COR-L47 (cell line): ENCODE data around the gene TEAD1.

Experiments used
- DNase-seq: peaks from one replicate; lab custom pipeline; 2025; lab: John Stamatoyannopoulos, UW

The TEAD1 gene

DNA sequence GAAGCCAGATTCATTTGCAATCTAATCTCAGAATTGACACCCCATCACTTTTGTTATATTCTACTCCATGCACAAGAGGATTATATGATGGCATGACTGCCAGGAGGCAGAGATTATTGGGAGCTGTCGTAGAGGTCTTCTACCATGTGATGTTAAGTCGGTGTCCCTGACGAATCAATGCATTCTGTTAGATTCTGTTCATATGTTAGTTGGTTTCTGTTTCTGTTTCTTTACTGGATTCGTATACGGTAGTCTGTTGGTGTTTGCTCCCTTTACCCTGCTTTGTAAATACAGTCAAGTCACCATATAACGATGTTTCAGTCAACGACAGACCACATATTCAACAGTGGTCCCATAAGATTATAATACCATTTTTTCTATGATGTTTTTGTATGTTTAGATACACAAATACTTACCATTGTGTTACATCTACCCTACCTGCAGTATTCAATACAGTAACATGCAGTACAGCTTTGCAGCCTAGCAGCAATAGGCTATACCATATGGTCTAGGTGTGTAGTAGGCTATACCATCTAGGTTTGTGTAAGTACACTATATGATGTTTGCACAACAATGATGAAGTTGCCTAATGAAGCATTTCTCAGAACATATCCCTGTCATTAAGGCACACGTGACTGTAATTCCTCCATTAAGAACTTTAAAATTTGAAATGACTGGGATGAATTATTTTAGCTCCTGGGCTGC lies 312.1 kb downstream of the TEAD1 start:
- no peak for DNase-seq

DNA sequence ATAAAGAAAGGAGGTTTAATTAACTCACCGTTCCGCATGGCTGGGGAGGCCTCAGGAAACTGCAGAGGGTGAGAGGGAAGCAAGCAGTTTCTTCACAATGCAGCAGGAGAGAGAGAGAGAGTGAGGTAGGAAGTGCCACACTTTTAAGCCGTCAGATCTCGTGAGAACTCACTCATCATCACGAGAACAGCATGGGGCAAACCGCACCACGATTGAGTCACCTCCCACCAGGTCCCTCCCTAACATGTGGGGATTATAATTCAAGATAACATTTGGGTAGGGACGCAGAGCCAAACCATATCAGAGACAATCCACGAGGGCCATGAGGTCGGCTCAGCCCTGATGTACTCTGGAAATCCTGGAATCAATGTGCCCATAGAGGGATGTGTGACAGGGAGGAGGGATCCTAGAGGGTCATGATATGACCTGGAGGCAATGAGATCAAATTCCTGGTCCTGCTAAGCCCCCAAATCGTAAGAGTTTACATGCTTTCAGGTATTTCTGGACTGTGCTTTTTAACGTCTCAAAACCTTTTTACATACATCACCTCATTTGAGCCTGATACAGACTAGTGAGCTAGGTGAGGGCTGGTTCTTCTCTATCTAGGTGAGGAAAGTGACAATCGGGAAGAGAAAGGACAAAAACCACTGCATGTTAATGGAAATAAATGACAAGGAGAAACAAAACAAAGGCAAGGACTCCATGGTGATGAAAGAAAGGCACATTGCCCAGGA lies 315.4 kb downstream of the TEAD1 start:
- no peak for DNase-seq

- no peak for DNase-seq
These were observed 315.9 kb downstream of the TEAD1 start for GRCh38 chr11:12990162-12990480.

- no peak for DNase-seq
These were observed 317.2 kb downstream of the TEAD1 start for GRCh38 chr11:12991426-12991825.

DNA sequence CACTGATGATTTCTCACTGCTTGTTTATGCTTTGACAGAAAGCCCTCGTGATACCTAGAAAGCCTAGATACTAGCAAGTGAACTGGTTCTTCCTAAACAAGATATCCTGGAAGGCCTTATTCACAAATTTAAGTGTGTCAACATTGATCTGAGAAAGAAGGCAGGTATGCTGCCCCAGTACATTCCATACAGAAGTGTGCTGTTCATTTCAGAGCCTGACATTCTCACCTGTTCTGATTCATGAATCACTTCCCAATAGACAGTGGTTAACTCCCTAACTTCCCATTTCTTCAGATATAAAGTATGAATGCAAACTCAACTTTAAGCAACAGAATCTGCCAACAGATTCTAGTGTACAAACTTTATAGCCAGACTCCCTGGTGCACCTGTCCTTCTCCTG lies 319.4 kb downstream of the TEAD1 start:
- no peak for DNase-seq
